HG03196 (cell line): ENCODE results near the gene MDM4.
"Not testable (repeated sequence)": the region's sequence is repeated elsewhere in the genome, so short reads cannot be mapped to it uniquely, and the experiment has no call there.

Source experiments
- ATAC-seq: cut with Tn5 transposase; IDR thresholded peaks from one replicate; pipeline ENCODE4 v1.9.1; 2021; ENCODE audit not compliant: unreplicated experiment

MDM4 gene, protein sequence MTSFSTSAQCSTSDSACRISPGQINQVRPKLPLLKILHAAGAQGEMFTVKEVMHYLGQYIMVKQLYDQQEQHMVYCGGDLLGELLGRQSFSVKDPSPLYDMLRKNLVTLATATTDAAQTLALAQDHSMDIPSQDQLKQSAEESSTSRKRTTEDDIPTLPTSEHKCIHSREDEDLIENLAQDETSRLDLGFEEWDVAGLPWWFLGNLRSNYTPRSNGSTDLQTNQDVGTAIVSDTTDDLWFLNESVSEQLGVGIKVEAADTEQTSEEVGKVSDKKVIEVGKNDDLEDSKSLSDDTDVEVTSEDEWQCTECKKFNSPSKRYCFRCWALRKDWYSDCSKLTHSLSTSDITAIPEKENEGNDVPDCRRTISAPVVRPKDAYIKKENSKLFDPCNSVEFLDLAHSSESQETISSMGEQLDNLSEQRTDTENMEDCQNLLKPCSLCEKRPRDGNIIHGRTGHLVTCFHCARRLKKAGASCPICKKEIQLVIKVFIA

DNA sequence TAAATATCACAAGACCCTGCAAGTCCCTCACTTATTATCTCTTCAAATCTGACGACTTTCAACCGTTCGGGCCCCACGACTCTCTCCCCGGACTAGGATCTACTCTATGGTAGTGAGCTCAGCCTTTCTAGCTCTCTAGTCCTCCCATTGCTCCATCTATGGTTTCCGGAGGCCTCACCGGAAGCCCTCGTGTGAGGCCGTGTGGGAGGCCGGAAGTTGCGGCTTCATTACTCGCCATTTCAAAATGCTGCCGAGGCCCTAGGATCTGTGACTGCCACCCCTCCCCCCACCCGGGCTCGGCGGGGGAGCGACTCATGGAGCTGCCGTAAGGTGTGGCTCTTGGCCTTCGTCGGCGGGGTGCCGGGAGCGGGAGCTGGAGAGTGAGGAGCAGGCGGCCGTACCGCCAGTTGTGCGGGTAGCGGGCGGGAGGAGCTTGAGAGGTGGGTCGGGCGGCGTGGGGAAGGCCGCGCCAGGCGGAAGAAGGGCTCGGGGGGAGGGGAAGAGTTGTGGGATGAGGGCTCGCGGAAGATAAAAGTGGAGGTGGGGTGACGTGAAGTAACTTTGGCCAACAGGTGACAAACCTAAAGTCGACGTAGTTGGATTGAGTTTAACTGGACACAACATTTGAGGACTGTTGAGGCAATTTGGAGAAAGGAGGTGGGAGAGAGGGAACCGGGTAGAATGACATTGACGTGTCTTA, at the start of gene MDM4:
MDM4 (plus strand) TSS at position 227 of the 700 bp plus-strand sequence. CDS start 9,113 bp downstream, outside the sequence.
- ATAC-seq, result peak; percentile 68

DNA sequence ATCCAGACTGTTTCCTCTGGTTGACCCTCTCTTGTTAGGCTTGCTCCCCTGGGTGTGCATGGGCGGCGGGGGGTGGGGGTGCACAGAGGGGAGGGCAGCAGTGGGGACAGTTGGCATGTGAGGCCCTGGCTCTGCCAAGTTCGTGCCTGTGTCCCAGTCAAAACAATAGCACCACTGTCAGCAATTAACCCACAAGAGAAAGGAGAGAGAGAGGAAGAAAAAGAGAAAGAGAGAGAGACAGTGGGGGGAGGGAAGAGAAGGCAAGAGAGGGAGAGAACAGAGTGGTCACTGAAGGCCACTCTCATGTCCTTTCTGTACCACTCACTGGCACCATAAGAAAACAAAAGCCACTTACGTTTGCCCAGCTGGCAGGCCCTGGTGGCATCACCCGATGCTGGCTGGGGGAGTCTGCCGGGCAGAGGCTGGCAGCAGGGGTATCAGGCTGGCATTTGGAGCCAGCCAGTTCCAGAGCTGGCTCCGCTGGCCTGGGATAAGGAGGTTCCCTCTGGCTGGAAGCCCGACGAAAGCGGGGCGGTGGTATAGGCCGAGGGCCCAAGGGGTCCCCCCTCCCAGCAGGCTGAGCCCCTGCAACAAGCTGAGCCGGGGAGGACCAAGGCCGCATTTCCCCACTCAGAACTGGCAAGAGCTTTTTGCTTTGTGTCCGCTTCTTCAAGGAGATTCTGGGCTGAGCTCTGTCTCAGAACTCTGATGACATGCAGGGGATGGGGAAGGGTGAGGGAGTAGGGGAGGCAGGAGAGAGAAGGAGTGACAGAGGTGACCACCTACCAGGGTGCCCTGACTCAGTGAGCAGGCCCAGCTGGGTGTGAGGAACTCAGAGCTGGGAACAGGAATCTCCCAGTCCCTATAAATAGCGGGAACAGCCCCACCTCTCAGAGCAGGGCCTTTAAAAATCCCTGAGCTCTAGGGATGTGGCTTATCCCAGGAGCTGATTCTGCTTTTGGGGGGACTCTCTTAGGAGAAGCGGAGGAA, 49.5 kb upstream of the MDM4 start:
- no peak for ATAC-seq

DNA sequence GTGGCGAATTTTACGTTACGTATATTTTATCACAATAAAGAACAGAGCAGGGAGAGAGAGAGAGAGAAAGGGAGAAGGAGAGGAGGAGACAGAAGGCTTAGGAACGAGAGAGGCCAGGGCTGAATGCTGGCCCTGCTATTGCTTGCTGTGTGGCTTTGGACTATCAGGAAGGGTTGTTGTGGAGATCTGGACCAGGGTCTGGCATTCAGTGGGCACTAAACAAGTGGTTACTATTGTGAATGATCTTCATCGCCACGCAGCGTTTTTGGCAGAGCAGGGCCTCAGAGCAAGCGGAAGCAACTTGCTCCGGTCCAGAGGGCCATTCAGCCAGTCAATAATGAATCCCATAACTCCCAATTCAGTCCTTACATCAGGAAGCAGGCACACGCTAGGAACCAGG, 48.0 kb upstream of the MDM4 start:
- ATAC-seq, result no peak

DNA sequence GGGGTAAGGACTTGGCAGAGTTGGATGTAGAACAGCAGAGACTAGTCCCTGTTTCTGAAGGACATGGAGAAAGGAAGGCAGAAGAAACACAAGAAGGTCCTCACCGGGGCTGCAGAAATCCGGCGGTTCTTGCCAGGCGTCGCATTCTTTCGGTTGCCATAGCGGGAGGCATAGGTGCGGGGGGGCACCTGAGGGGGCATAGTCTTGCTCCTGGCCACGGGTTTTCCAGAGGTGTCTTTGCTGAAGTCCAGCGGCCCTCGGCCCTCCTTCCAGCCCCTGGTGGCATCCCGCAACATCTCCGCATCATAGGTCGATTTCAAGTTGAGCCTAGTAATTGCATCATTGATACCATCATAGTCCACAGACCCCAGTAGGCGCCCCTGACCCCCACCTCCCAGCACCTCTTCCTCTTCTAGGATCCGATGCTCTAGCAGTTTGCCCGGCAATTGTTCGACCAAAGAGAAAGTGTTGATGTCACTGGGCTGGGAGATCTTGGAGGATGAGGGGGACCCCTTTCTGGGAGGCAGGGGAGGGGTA, 47.4 kb upstream of the MDM4 start:
- ATAC-seq, result no peak

DNA sequence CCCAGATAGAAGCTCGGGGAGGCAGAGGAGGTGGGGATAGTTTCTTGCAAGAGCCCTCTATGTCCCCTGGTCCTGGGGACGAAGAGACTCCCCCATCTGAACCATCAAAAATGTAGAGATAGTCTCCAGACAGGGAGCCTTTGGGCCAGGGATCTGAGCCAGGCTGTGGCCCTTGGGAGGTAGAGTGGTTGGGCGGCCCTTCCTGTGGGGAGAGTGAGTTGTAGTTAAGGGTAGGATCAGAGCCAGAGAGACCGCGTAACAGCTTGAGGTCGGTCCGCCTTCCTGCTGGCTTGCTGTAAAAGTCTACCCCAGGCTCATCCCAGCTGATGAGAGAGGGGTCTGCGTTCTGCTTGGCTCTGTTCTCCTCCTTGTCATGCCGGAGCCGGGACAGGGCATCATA, 46.9 kb upstream of the MDM4 start:
- no peak for ATAC-seq

DNA sequence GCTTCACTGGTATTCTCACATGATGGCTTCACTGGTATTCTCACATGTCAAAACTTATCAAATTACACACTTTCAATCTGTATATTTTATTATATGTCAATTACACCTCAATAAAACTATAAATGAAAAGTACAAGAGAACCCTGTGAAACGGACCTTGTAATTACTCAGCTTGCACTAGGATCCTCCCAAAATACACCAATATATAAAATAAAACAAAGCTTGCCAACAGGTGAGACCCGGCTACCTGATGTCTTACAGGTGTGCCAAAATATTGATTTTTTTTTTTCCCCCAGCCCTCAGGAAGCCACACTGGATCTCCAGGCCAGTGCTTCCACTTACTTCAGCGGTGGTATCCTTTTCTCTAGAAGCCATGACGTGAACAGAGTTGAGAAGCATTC, 44.5 kb upstream of the MDM4 start:
- ATAC-seq, result no peak

DNA sequence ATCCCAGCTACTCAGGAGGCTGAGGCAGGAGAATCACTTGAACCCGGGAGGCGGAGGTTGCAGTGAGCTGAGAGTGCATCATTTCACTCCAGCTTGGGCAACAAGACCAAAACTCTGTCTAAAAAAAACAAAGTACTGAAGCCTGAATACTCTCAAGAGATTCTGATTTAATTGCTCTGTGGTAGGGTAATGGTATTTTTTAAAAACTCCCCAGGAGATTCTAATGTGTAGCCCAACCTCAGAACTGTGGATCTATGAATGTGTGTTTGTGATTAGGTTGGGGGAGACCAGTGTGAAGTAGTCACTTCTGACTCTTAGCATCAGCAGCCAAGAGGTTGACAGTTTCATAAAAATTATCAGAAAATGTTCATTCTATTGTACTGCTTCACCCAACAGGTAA, 43.5 kb upstream of the MDM4 start:
- ATAC-seq, result no peak

DNA sequence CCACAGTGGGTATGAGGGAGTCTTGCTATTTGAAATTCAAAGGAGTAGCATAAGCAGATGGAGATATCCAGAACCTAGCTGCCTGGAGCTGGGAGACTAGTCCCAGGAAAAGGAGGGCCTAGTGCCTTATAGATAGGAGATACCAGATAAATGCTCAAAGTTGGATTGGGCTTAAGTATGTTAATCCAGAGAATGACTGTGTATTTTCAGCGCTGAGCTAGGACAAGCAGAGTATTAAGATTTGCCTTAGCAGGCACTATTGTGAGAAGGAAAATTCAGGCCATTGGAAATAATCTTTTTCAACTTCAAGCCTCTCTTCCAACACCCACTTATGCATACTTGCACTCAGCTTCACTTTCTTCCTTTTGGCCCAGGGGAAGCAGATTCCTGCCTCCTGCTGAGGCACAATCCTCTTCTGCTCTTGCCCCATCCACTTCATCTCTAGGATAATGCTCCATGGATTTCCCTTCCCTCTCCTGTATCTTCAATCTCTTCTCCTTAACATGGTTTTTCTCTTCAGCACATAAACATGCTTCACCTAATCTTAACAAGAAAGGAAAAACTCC, 42.7 kb upstream of the MDM4 start:
- no peak for ATAC-seq

DNA sequence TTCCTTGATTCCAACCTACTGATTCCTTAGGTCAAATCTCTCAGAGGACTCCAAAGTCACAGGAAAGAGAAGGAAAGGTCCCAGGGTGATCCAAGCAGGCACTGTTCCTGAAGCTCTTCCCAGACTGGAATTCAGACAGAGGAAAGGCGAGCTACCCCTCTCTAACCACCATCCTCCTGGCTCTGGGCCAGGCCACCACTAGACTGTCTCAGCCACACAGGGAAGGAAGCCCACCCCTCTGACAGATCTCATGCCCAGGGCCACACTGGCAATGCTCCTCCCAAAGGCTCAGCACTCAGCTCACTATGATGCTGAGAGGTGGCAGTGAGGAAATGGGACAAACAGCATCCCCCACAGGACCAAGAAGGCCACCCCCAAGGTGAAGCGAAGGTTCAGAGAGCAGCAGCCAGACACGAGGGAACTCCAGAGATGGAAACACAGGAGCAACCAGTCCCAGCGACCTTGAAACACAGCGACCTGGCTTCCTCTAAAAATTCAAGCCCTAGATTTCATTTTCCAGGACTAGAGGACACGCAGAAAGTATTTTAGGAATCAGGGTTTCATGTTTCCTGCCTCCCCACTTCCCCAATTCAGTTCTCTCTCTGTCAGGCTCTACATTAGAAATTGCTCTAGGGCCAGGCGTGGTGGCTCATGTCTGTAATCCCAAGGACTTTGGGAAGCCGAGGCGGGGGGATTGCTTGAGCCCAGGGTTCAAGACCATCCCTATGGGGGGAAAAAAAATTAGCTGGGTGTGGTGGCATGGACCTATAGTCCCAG, 40.4 kb upstream of the MDM4 start:
- no peak for ATAC-seq

DNA sequence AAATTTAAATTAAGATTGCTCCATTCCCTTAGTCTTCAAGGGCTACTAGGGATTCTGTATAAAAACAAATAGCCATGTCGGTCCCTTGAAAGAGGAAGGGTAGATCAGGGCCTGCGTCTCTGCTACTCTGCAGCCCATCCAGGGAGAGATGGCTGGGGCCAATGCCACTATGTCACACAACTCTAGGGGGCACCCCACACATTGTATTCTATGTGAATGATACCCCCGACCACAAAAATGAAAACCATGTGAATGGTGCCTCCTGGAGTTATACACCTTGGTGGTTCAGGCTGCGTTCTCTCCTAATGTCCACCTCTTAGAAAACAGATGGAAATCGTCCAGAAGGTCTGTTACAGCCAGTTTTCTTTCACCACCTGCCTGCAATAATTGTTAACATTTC, 39.6 kb upstream of the MDM4 start:
- ATAC-seq, result no peak

DNA sequence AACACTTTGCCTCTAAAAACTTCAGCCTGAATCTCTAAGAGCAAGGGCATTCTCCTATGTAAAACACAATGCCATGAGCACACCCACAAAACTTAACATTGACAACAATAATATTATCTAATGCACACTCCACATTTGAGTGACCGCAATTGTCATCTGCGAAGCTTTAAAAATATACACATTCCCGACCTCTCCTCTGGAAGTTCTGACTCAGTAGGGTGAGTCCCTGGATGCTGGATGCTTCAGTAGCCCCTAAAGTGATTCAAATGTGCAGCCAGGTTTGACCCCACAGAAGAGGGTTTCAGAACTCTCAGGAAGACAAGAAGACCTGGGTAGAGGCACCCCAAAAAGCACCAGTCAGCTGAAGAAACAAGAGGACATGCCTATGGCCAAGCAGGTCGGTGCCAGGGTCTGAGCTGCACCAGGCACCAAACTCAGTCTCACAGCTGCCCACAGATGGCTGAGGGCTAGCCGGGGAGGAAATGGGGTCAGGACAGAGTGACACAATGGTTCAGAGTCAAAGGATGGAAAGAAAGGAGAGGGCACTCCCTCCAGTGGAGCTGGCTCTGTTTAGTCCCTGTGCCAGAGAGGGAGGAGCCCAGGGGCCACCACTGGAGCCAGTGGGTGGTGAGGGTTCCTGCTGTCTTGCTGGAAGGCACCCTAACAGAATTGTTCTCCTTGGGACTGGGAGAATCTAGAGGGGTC, 39.0 kb upstream of the MDM4 start:
- ATAC-seq, result no peak

DNA sequence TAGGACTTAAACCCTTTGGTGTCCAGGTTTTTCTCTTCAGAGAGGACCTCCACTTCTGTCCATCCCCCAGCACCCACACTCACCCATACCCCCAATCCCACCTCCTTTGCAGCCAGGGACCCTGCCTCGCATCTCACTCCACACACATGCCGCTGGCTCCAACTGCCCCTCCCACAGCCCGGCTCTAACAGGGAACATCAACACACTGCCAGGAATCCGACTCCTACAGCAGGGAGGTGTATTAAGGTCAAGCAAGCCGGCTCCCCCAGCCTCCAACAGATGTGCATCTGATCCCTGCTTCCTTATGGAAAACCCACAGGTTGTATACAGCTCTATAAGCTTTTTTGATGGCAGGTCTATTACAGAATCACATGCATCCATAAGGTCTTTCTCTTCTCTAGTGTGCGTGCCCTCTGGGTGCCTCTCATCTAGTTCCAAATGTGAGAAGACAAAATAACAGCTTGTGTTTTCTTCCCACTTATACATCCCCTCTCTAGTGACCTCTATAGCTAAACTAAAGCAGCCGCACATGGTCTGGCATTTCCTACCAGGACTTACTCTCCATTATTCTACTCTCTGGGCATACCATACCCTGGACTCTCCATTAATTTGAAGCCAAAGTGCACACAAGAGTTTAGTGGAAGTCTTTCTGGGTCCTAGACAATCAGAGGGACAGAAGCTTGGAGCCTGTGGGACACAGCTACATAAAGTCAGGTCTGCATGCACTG, 37.9 kb upstream of the MDM4 start:
- no peak for ATAC-seq

DNA sequence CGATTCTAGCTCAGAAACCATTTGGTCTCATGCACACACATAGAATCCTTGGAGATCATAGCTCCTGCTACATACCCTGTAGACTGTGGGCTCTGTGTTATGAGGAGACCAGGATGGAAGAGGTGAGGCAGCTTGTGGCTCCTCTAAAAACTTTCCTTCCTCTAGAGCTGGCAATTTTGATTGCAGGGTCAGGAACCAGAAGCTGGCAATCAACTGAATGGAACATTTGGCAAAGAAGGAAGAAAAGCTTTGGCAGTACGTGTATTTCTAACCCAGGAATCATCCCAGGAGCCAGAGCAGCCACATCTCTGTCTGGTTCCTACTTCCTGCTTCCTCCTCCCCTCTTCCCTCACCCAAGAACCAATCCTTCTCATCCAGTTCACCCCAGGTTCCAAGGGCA, 37.3 kb upstream of the MDM4 start:
- no peak for ATAC-seq

DNA sequence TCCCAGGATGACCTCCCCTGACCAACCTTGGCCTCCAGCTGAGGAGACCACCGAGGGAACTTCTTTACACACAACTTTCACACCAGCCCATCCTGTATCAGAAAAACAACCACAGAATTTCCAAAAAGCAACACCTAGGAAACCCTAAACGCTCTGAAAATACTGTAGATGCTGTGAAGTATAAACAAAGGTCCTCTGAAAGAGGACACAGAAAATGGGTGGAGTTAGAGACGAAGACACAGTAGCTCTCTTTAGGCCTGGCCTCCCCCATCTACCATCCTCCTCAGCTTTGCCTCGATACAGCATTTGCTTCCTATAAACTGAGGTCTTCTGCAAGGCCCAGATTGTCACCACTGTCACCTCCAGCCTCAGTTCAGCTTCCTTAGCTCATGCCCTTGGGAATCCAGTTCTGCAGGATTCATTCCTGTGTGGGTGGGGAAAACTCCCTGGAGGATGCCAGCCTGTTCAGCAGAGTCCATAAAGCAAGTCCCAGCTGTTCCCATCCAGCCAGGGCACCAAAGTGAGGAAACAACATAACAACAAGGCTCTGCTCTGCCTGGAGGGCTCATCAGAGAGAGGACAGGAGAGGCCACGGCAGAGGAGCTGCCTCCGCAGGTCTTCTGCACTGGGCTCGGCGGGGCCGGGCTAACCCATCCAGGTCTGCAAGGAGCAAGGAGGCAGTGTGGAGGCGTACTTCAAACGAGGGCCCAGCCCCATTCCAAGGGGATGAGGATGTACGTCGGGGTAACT, 36.6 kb upstream of the MDM4 start:
- ATAC-seq, result no peak

DNA sequence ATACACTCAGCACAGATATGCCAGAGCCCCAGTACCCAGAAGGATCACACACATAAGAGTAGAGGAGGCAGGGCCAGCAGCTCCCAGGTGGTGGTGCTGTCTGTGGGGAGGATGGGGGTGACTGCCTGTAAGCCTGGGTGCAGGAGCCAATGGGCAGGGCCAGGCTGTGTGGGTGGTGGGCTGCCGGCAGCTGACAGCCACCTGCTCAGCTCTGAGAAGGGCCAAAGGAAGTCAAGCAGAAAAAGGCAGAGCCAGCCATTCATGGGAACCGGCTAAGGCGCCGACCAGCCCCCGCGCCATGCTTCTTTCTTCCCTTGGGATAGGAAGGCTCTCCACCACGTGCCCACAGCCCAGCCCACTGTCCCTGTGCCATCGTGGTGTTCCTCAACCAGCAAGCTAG, 35.7 kb upstream of the MDM4 start:
- ATAC-seq, result peak; percentile 39

DNA sequence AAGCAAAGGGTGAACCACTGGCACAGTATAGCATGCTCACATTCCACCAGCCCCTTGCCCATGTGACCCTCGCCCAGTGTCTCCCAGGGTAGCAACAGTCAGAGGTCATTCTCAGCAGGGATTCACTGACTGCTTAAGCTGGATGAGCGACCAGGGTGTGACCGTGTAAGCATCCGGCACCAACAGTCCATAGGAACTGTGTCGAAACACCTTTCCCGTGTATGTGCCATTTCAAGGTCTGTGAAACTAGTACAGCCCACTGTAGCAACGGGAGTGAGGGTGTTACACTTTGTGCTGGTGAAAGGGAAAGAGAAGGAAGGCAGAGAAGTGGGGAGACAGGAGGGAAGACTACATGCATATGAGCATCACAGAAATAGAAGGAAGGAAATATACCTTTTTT, 32.4 kb upstream of the MDM4 start:
- no peak for ATAC-seq

DNA sequence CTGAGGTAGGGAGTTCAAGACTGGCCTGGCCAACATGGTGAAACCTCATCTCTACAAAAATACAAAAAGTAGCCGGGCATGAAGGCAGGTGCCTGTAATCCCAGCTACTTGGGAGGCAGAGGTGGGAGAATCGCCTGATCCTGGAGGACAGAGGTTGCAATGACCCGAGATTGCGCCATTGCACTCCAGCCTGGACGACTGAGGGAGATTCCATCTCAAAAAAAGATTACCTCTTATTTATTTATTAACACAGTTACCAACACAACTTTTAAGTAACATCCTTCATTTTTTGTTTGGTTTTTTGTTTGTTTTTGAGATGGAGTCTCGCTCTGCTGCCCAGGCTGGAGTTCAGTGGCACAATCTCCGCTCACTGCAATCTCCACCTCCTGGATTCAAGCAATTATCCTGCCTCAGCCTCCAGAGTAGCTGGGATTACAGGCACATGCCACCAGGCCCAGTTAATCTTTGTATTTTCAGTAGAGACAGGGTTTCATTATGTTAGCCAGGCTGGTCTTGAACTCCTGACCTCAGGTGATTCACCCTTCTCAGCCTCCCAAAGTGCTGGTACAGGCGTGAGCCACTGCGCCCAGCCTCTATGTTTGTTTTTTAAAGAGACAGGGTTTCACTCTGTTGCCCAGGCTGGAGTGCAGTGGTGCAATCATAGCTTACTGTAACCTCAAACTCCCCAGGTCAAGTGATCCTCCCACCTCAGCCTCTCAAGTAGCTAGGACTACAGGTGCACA, 29.5 kb upstream of the MDM4 start:
- ATAC-seq, result not testable (repeated sequence)
